ENCODE results near the gene FUT7. TPM values are rescaled to one million over a fixed set of nuclear protein-coding genes. Genes with fewer than 3 reads are reported as not detected.

FUT7 gene
- total RNA-seq, 4 donors from 2014 or later = 0.22 to 0.39 TPM; not detected in 2

- intact Hi-C loops (cut with DNase I; ENCODE audit: low total_unique reads) = no loop called here
- no peak for TF ChIP-seq CTCF (IDR thresholded peaks at IDR 0.05)
- no peak for TF ChIP-seq POLR2A (IDR thresholded peaks at IDR 0.05)
- H3K4me3 ChIP-seq (ENCODE audit: low read depth, poor library complexity, severe bottlenecking) = peak within 1 kb of the TSS; percentile 66
- WGBS, 2 donors = 13 to 26% methylated on average over 10 to 19 of the region's 87 CpGs
- DNase-seq (ENCODE audit: low spot score in 2 of 2) = peak; percentile 73 to 95
Observed at GRCh38 chr9:137077010-137077747, 45.3 kb upstream of the FUT7 start, which contains the start of gene UAP1L1. TSS of gene UAP1L1 (plus strand) at chr9:137077517. CDS start at chr9:137077533, 16 bp downstream.

- TF ChIP-seq POLR2A (IDR thresholded peaks at IDR 0.05) (no peak), CTCF (IDR thresholded peaks at IDR 0.05) (no peak)
- H3K4me3 ChIP-seq (ENCODE audit: low read depth, poor library complexity, severe bottlenecking) = no peak overlapping the region
- DNase-seq (ENCODE audit: low spot score in 2 of 2) = no peak
- WGBS, 2 donors = 73 to 80% methylated on average over 15 of the region's 15 CpGs
- intact Hi-C loops (cut with DNase I; ENCODE audit: low total_unique reads) = no loop called here
Observed at GRCh38 chr9:137076636-137077009, 44.7 kb upstream of the FUT7 start.

- no peak for TF ChIP-seq POLR2A (IDR thresholded peaks at IDR 0.05)
- TF ChIP-seq CTCF (IDR thresholded peaks at IDR 0.05) = no peak
- WGBS, 2 donors = 75 to 77% methylated on average over 12 of the region's 12 CpGs
- intact Hi-C loops (cut with DNase I; ENCODE audit: low total_unique reads) = no loop called here
- DNase-seq (ENCODE audit: low spot score in 2 of 2) = no peak
- no peak overlapping the region for H3K4me3 ChIP-seq (ENCODE audit: low read depth, poor library complexity, severe bottlenecking)
Observed at GRCh38 chr9:137075275-137075775, 43.4 kb upstream of the FUT7 start.

GRCh38 chr9:137074657-137075274 is 42.9 kb upstream of the FUT7 start:
- TF ChIP-seq POLR2A (IDR thresholded peaks at IDR 0.05) (no peak), CTCF (IDR thresholded peaks at IDR 0.05) (no peak)
- intact Hi-C loops (cut with DNase I; ENCODE audit: low total_unique reads) = no loop called here
- DNase-seq (ENCODE audit: low spot score in 2 of 2) = no peak
- 71 to 80% methylated on average over 12 of the region's 12 CpGs for WGBS, 2 donors
- no peak overlapping the region for H3K4me3 ChIP-seq (ENCODE audit: low read depth, poor library complexity, severe bottlenecking)

GRCh38 chr9:137073992-137074399 is 42.1 kb upstream of the FUT7 start:
- intact Hi-C loops (cut with DNase I; ENCODE audit: low total_unique reads) = no loop called here
- H3K4me3 ChIP-seq (ENCODE audit: low read depth, poor library complexity, severe bottlenecking) = no peak overlapping the region
- WGBS, 2 donors = 92 to 93% methylated on average over 8 of the region's 8 CpGs
- TF ChIP-seq CTCF (IDR thresholded peaks at IDR 0.05) (no peak), POLR2A (IDR thresholded peaks at IDR 0.05) (no peak)
- DNase-seq (ENCODE audit: low spot score in 2 of 2) = no peak

Measured in lower leg skin (tissue), 4 donors.